ENCODE results near the gene GRIN3B.

GRIN3B gene

GRCh38 chr19:1020868-1021425 lies 20.7 kb downstream of the GRIN3B start, which contains the start of gene TMEM259:
TMEM259 (minus strand) TSS chr19:1021123; CDS start chr19:1020996, 127 bp downstream.
- peaks cover 0 to 20% of the 10 kb centered on the region in 2 experiments; a peak in 1 of 3 replicates for H3K36me3 ChIP-seq (ENCODE audit: control insufficient read depth in 2 of 2, insufficient read depth in 1 of 2, low read length in 2 of 2)
- peak within 1 kb of the TSS; percentile 80 for H3K27ac ChIP-seq (ENCODE audit: extremely low read depth, low read depth, low read length)
- peaks cover 7% of the 10 kb centered on the region for H3K4me1 ChIP-seq (ENCODE audit: control insufficient read depth, insufficient read depth, low read length)
- no peaks in the 10 kb centered on the region for H3K9me3 ChIP-seq (ENCODE audit: control insufficient read depth, insufficient read depth, low read depth, low read length)
- no peak for TF ChIP-seq ZBTB26 (tag by site-specific recombination; optimal IDR thresholded peaks at IDR 0.05)
- TF ChIP-seq ZNF76 (tag by site-specific recombination; IDR thresholded peaks at IDR 0.05; ENCODE audit: borderline replicate concordance, low read depth) = peak; percentile 100
- TF ChIP-seq ZNF677 (tag by site-specific recombination; IDR thresholded peaks at IDR 0.05) = 0 out of 2 replicates have a peak, but pooled peaks have one; percentile 53
- TF ChIP-seq GLIS1 (tag by site-specific recombination; IDR thresholded peaks at IDR 0.05) = peak; percentile 95
- TF ChIP-seq ZNF280D (tag by site-specific recombination; IDR thresholded peaks at IDR 0.05) = no peak
- TF ChIP-seq SP3 (tag by site-specific recombination; IDR thresholded peaks at IDR 0.05) = peak; percentile 93; the same call in 1 of the 2 replicates
- no peak for TF ChIP-seq ZBTB48 (tag by site-specific recombination; IDR thresholded peaks at IDR 0.05)
- TF ChIP-seq GLIS2 (tag by site-specific recombination; IDR thresholded peaks at IDR 0.05) = peak; percentile 97
- peak; percentile 98 for TF ChIP-seq ZNF423 (tag by site-specific recombination; IDR thresholded peaks at IDR 0.05)
- no peak for TF ChIP-seq BCL6B (tag by site-specific recombination; IDR thresholded peaks at IDR 0.05)
- TF ChIP-seq ZIC2 (tag by site-specific recombination; IDR thresholded peaks at IDR 0.05) = peak; percentile 81
- TF ChIP-seq ZNF362 (tag by site-specific recombination; IDR thresholded peaks at IDR 0.05) = no peak
- TF ChIP-seq ZNF221 (tag by site-specific recombination; IDR thresholded peaks at IDR 0.05; ENCODE audit: borderline replicate concordance) = 0 out of 2 replicates have a peak, but pooled peaks have one; percentile 4
- no peak for TF ChIP-seq ZNF223 (tag by site-specific recombination; IDR thresholded peaks at IDR 0.05)
- TF ChIP-seq HIC1 (tag by site-specific recombination; IDR thresholded peaks at IDR 0.05) = peak; percentile 99
- TF ChIP-seq ZNF560 (tag by site-specific recombination; IDR thresholded peaks at IDR 0.05; ENCODE audit: borderline replicate concordance) = no peak
- TF ChIP-seq ZBTB6 (tag by site-specific recombination; IDR thresholded peaks at IDR 0.05) = peak; percentile 14; the same call in 1 of the 2 replicates
- TF ChIP-seq YY2 (tag by site-specific recombination; IDR thresholded peaks at IDR 0.05) = peak; percentile 78
- ChIA-PET POLR2A (interaction anchor here (0.7 kb wide), 2 partner anchors 9 to 69 kb away, joined by 3 read pairs; no protein-coding TSS in a partner anchor), CTCF (interaction anchor here (0.6 to 1.1 kb wide), 3 partner anchors 44 to 92 kb away, joined by 3 read pairs; no protein-coding TSS in a partner anchor)
- H3K4me3 ChIP-seq (ENCODE audit: low read depth, low read length) = peak within 1 kb of the TSS; percentile 86
